GM19467 (cell line): ENCODE data around the gene PRR36.

Experiments
- ATAC-seq: cut with Tn5 transposase; IDR thresholded peaks from one replicate; pipeline ENCODE4 v1.9.1; 2021; ENCODE audit warnings: mild to moderate bottlenecking, moderate library complexity; ENCODE audit not compliant: unreplicated experiment

Gene PRR36

GRCh38 chr19:7848779-7849457 is 25.3 kb downstream of the PRR36 start:
- ATAC-seq = no peak

GRCh38 chr19:7847664-7848063 is 26.5 kb downstream of the PRR36 start:
- no peak for ATAC-seq

GRCh38 chr19:7846155-7846646 is 28.0 kb downstream of the PRR36 start:
- ATAC-seq = no peak

GRCh38 chr19:7845390-7846154 is 28.6 kb downstream of the PRR36 start:
- ATAC-seq = no peak

- ATAC-seq = no peak
These were observed 29.2 kb downstream of the PRR36 start for GRCh38 chr19:7844951-7845350.

- no peak for ATAC-seq
These were observed 29.8 kb downstream of the PRR36 start for GRCh38 chr19:7844405-7844804.

GRCh38 chr19:7843521-7843920 is 30.7 kb downstream of the PRR36 start:
- ATAC-seq = no peak

GRCh38 chr19:7842661-7843294 is 31.4 kb downstream of the PRR36 start:
- no peak for ATAC-seq

GRCh38 chr19:7841751-7842660 is 32.2 kb downstream of the PRR36 start:
- no peak for ATAC-seq

GRCh38 chr19:7840629-7841028 is 33.6 kb downstream of the PRR36 start:
- ATAC-seq = no peak

- no peak for ATAC-seq
These were observed 34.7 kb downstream of the PRR36 start for GRCh38 chr19:7839476-7839875.

- no peak for ATAC-seq
These were observed 40.7 kb downstream of the PRR36 start for GRCh38 chr19:7833225-7834099.

GRCh38 chr19:7832781-7833180 is 41.4 kb downstream of the PRR36 start:
- ATAC-seq = no peak

- no peak for ATAC-seq
These were observed 42.2 kb downstream of the PRR36 start for GRCh38 chr19:7832009-7832408.

- no peak for ATAC-seq
These were observed 42.7 kb downstream of the PRR36 start for GRCh38 chr19:7831452-7831851.

- ATAC-seq = no peak
These were observed 43.4 kb downstream of the PRR36 start for GRCh38 chr19:7830823-7831222.

- no peak for ATAC-seq
These were observed 43.9 kb downstream of the PRR36 start for GRCh38 chr19:7830272-7830771.

- peak; percentile 85 for ATAC-seq
These were observed 44.5 kb downstream of the PRR36 start, which contains the start of gene EVI5L for GRCh38 chr19:7829561-7830271. Gene EVI5L, plus strand, starts transcription at chr19:7830218. Its CDS starts 16,325 bp downstream, at chr19:7846543.

- ATAC-seq = no peak
These were observed 45.0 kb downstream of the PRR36 start for GRCh38 chr19:7829166-7829520.
